Hepatocyte (in vitro differentiated cells): Measurements from ENCODE around the gene BCL2. TPM values are rescaled to one million over a fixed set of nuclear protein-coding genes. Genes with fewer than 3 reads are reported as not detected.

Source experiments
- DNase-seq: peaks from one replicate; pipeline ENCODE4 v3.0.0-alpha.2; 2016; ENCODE audit warnings: low spot score
- H2AFZ ChIP-seq: fragments of 200-600 bp; sonication (generic); 2 replicates; pipeline ENCODE4 v1.6.0; 2016; ENCODE audit warnings: antibody characterized with exemption, mild to moderate bottlenecking
- H3K27ac ChIP-seq: fragments of 200-600 bp; sonication (generic); 2 replicates; pipeline ENCODE4 v1.5.1; 2016; ENCODE audit warnings: mild to moderate bottlenecking
- H3K27me3 ChIP-seq: fragments of 200-600 bp; sonication (generic); 2 replicates; pipeline ENCODE4 v1.6.1; 2016
- H3K36me3 ChIP-seq: fragments of 200-600 bp; sonication (generic); replicated peaks from 2 replicates; pipeline ENCODE4 v1.5.1; 2016; ENCODE audit warnings: low read depth; ENCODE audit not compliant: insufficient read depth
- H3K4me1 ChIP-seq: fragments of 200-600 bp; sonication (generic); 2 replicates; pipeline ENCODE4 v1.5.1; 2016; ENCODE audit warnings: mild to moderate bottlenecking, moderate library complexity; ENCODE audit not compliant: insufficient read depth
- H3K4me2 ChIP-seq: fragments of 200-600 bp; sonication (generic); 2 replicates; pipeline ENCODE4 v1.6.0; 2016
- H3K4me3 ChIP-seq: fragments of 200-600 bp; sonication (generic); 2 replicates; pipeline ENCODE4 v1.5.1; 2016; ENCODE audit warnings: mild to moderate bottlenecking
- H3K79me2 ChIP-seq: fragments of 200-600 bp; sonication (generic); 2 replicates; pipeline ENCODE4 v1.6.0; 2017; ENCODE audit warnings: mild to moderate bottlenecking
- H3K9me2 ChIP-seq: fragments of 200-600 bp; sonication (generic); replicated peaks from 2 replicates; pipeline ENCODE4 v1.6.0; 2017; ENCODE audit warnings: mild to moderate bottlenecking; ENCODE audit not compliant: insufficient read depth
- H3K9me3 ChIP-seq: fragments of 200-600 bp; sonication (generic); 2 replicates; pipeline ENCODE4 v1.5.1; 2016; ENCODE audit warnings: low read depth, mild to moderate bottlenecking
- H4K20me1 ChIP-seq: fragments of 200-600 bp; sonication (generic); 2 replicates; pipeline ENCODE4 v1.6.0; 2016; ENCODE audit warnings: mild to moderate bottlenecking; ENCODE audit not compliant: insufficient read depth, poor library complexity, severe bottlenecking
- EZH2 ChIP-seq: fragments of 200-600 bp; sonication (generic); IDR thresholded peaks from 2 replicates; pipeline ENCODE4 v1.6.1; 2016; ENCODE audit warnings: antibody characterized with exemption, mild to moderate bottlenecking, borderline replicate concordance
- EZH2phosphoT487 ChIP-seq: fragments of 200-600 bp; sonication (generic); IDR thresholded peaks from one replicate; pipeline ENCODE4 v1.6.1; 2018; ENCODE audit warnings: antibody characterized with exemption, mild to moderate bottlenecking, low read depth, moderate library complexity; ENCODE audit not compliant: unreplicated experiment, severe bottlenecking
- WGBS: methylation state at CpG from one replicate; pipeline ENCODE4 v1.1.6; 2016; ENCODE audit warnings: low lambda C conversion rate; ENCODE audit errors: missing lambda C conversion rate; 5-methylcytosine and 5-hydroxymethylcytosine counted together
- polyA plus RNA-seq: library from polyadenylated mRNA; unstranded; fragments of >200 nt; fragmentation: Nextera tagmentation; extraction: Ambion mirVana; gene quantifications from 2 replicates; pipeline ENCODE4 v1.2.1, GENCODE V29; 2016
- total RNA-seq: library from RNA; depleted of rRNA; stranded (reverse); fragments of >200 nt; gene quantifications from 2 replicates; pipeline ENCODE4 v1.2.3, GENCODE V29; 2014
- TF ChIP-seq, protein P1 (sequence below): fragments of 200-600 bp; sonication (generic); IDR thresholded peaks from 2 replicates; pipeline ENCODE4 v1.5.1; 2016; ENCODE audit warnings: antibody characterized with exemption, mild to moderate bottlenecking; ENCODE audit not compliant: poor library complexity

Gene BCL2
- total and polyA plus RNA-seq, 2 experiments from 2014 or later: 1.0 to 11.4 TPM

- no peak overlapping the region for H3K4me3 ChIP-seq
- TF ChIP-seq, protein P1, sequence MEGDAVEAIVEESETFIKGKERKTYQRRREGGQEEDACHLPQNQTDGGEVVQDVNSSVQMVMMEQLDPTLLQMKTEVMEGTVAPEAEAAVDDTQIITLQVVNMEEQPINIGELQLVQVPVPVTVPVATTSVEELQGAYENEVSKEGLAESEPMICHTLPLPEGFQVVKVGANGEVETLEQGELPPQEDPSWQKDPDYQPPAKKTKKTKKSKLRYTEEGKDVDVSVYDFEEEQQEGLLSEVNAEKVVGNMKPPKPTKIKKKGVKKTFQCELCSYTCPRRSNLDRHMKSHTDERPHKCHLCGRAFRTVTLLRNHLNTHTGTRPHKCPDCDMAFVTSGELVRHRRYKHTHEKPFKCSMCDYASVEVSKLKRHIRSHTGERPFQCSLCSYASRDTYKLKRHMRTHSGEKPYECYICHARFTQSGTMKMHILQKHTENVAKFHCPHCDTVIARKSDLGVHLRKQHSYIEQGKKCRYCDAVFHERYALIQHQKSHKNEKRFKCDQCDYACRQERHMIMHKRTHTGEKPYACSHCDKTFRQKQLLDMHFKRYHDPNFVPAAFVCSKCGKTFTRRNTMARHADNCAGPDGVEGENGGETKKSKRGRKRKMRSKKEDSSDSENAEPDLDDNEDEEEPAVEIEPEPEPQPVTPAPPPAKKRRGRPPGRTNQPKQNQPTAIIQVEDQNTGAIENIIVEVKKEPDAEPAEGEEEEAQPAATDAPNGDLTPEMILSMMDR: no peak
- no peak for TF ChIP-seq EZH2phosphoT487
- TF ChIP-seq EZH2: no peak
- WGBS: 69% methylated on average over 7 of the region's 7 CpGs
- no peaks in the 10 kb centered on the region for H3K79me2 ChIP-seq
- H3K9me2 ChIP-seq: no peaks in the 10 kb centered on the region
- H3K27ac ChIP-seq: no peak overlapping the region
- no peak overlapping the region for H3K4me2 ChIP-seq
- no peak overlapping the region for H2AFZ ChIP-seq
- H3K36me3 ChIP-seq: no peaks in the 10 kb centered on the region
- no peaks in the 10 kb centered on the region for H3K9me3 ChIP-seq
- DNase-seq: no peak
- no peaks in the 10 kb centered on the region for H4K20me1 ChIP-seq
- H3K27me3 ChIP-seq: no peaks in the 10 kb centered on the region
- H3K4me1 ChIP-seq: peaks cover 9% of the 10 kb centered on the region
Measured at GRCh38 chr18:63088262-63088661, 231.3 kb downstream of the BCL2 start.

- Histone ChIP-seq H3K27ac (no peak overlapping the region), H3K4me3 (no peak overlapping the region), H3K9me2 (no peaks in the 10 kb centered on the region), H3K4me2 (no peak overlapping the region), H3K36me3 (no peaks in the 10 kb centered on the region), H4K20me1 (no peaks in the 10 kb centered on the region), H3K4me1 (peaks cover 9% of the 10 kb centered on the region), H3K79me2 (no peaks in the 10 kb centered on the region), H3K9me3 (no peaks in the 10 kb centered on the region), H3K27me3 (no peaks in the 10 kb centered on the region), H2AFZ (no peak overlapping the region)
- TF ChIP-seq, protein P1: no peak
- no peak for TF ChIP-seq EZH2
- TF ChIP-seq EZH2phosphoT487: no peak
- DNase-seq: no peak
- 78% methylated on average over 10 of the region's 10 CpGs for WGBS
Measured at GRCh38 chr18:63087421-63088230, 231.9 kb downstream of the BCL2 start.

- WGBS: 96% methylated on average over 5 of the region's 5 CpGs
- no peak overlapping the region for H3K4me3 ChIP-seq
- H4K20me1 ChIP-seq: no peaks in the 10 kb centered on the region
- H3K36me3 ChIP-seq: no peaks in the 10 kb centered on the region
- no peak for DNase-seq
- H3K79me2 ChIP-seq: no peaks in the 10 kb centered on the region
- no peak overlapping the region for H3K27ac ChIP-seq
- no peak overlapping the region for H3K4me2 ChIP-seq
- H3K9me3 ChIP-seq: no peaks in the 10 kb centered on the region
- H3K9me2 ChIP-seq: no peaks in the 10 kb centered on the region
- no peak for TF ChIP-seq EZH2
- TF ChIP-seq, protein P1: no peak
- TF ChIP-seq EZH2phosphoT487: no peak
- H3K27me3 ChIP-seq: no peaks in the 10 kb centered on the region
- H2AFZ ChIP-seq: no peak overlapping the region
- H3K4me1 ChIP-seq: peaks cover 7% of the 10 kb centered on the region
Measured at GRCh38 chr18:63085611-63086010, 234.0 kb downstream of the BCL2 start.
